GM12878 (cell line): ENCODE measurements around the gene DUS1L.

Source experiments
- CTCF ChIP-seq, 3 experiments: IDR thresholded peaks in 2 of 3; conservative IDR thresholded peaks in 1 of 3; 2 replicates each; pipeline ENCODE4 v1.5.1; 2011; ENCODE audit warnings: low read depth in 3 of 3, low read length in 3 of 3, mild to moderate bottlenecking in 3 of 3, control low read depth in 2 of 3, moderate library complexity in 2 of 3, inconsistent platforms in 1 of 3, mixed read lengths in 1 of 3; ENCODE audit not compliant: control insufficient read depth in 2 of 3, insufficient read depth in 1 of 3; ENCODE audit errors: extremely low read depth in 1 of 3
- EP300 ChIP-seq, 2 experiments: fragments of 150-350 bp in 1 of 2; IDR thresholded peaks; 2 replicates each; pipeline ENCODE4 v1.6.1; 2011 to 2012; ENCODE audit warnings: low read depth in 2 of 2, low read length in 2 of 2, borderline replicate concordance in 1 of 2, improper control_type of control experiment in 1 of 2, inconsistent platforms in 1 of 2; ENCODE audit not compliant: control insufficient read depth in 1 of 2
- EZH2 ChIP-seq: IDR thresholded peaks from 2 replicates; pipeline ENCODE4 v1.6.1; 2012; ENCODE audit warnings: low read depth, mild to moderate bottlenecking, control low read depth, inconsistent platforms, low read length, borderline replicate concordance; ENCODE audit not compliant: control insufficient read depth
- NR2C2 ChIP-seq: IDR thresholded peaks from 2 replicates; pipeline ENCODE4 v1.6.1; 2011; ENCODE audit warnings: borderline replicate concordance, low read depth; ENCODE audit not compliant: control insufficient read depth, insufficient read length
- POLR2A ChIP-seq: IDR thresholded peaks from 2 replicates; pipeline ENCODE4 v1.6.1; 2011; ENCODE audit warnings: low read depth, mild to moderate bottlenecking, low read length
- POLR2AphosphoS5 ChIP-seq: IDR thresholded peaks from 2 replicates; pipeline ENCODE4 v1.6.1; 2011; ENCODE audit warnings: mild to moderate bottlenecking, low read length, inconsistent platforms
- RCOR1 ChIP-seq: conservative IDR thresholded peaks from 2 replicates; pipeline ENCODE4 v1.6.1; 2012; ENCODE audit warnings: low read depth, low read length, improper control_type of control experiment
- SMARCA5 ChIP-seq: fragments of 450-650 bp; IDR thresholded peaks from 2 replicates; pipeline ENCODE4 v1.6.1; 2017; ENCODE audit warnings: mild to moderate bottlenecking
- TBL1XR1 ChIP-seq: IDR thresholded peaks from 2 replicates; pipeline ENCODE4 v1.6.1; 2012; ENCODE audit warnings: low read depth, low read length, improper control_type of control experiment

- TF ChIP-seq CTCF (IDR thresholded peaks at IDR 0.05 in 2 of 3, conservative IDR thresholded peaks at IDR 0.05 in 1 of 3; ENCODE audit: control insufficient read depth in 2 of 3, extremely low read depth in 1 of 3, insufficient read depth in 1 of 3, low read depth in 3 of 3, low read length in 3 of 3) (no peak), RCOR1 (no peak), EP300 (IDR thresholded peaks at IDR 0.05; ENCODE audit: borderline replicate concordance in 1 of 2, control insufficient read depth in 1 of 2, low read depth in 2 of 2, low read length in 2 of 2) (no peak), EZH2 (no peak), TBL1XR1 (no peak), POLR2A (no peak), SMARCA5 (no peak), POLR2AphosphoS5 (no peak), NR2C2 (no peak)
These were observed 18.7 kb downstream of the DUS1L start for GRCh38 chr17:82046903-82047302.
